VCaP (cell line): Measurements from ENCODE around the gene KCNK15.

Experiments
- H3K27ac ChIP-seq: fragments of 450-650 bp; 2 replicates; pipeline ENCODE4 v1.5.1; 2017
- TF ChIP-seq, protein P1 (sequence below): fragments of 450-650 bp; conservative IDR thresholded peaks from 2 replicates; pipeline ENCODE4 v1.5.1; 2017; ENCODE audit warnings: mild to moderate bottlenecking, moderate library complexity

KCNK15 gene

DNA sequence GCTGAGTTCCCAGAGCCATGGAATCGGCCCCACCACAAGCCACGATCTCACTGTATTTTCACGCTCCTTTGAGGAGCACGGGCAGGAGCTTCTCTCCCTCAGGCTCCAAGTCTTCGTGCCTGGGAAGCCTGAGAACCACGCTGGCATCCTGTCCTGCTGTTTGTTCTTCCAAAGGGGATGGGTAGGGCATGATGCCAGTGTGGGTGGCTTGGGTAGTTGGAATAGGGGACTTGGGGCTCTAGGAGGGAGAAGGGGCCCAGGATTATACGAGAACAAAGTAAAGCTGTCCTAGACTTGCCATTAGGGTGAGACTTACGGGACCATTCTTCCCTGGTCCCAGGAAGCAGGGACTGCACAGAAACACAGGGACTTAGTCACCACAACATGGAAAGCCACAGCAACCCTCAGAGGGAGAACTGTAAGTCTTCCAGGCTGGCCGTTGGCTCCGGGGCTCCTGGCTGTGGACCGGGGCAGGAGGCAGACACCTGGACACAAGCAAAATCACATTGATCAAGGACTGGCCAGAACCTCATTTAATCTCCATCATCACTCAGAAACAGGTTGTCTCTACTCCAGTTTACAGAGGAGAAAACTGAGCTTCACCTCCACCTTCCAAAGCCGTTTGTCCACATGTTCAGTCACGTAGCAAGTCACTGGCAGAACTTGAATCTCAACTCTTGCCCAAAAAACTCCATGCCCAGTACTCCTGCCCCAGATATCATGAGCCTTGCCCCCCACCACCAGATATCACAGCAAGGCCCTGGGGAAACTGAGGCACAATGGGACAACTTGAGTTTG, 29.2 kb upstream of the KCNK15 start:
- TF ChIP-seq, protein P1, sequence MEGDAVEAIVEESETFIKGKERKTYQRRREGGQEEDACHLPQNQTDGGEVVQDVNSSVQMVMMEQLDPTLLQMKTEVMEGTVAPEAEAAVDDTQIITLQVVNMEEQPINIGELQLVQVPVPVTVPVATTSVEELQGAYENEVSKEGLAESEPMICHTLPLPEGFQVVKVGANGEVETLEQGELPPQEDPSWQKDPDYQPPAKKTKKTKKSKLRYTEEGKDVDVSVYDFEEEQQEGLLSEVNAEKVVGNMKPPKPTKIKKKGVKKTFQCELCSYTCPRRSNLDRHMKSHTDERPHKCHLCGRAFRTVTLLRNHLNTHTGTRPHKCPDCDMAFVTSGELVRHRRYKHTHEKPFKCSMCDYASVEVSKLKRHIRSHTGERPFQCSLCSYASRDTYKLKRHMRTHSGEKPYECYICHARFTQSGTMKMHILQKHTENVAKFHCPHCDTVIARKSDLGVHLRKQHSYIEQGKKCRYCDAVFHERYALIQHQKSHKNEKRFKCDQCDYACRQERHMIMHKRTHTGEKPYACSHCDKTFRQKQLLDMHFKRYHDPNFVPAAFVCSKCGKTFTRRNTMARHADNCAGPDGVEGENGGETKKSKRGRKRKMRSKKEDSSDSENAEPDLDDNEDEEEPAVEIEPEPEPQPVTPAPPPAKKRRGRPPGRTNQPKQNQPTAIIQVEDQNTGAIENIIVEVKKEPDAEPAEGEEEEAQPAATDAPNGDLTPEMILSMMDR, result no peak
- H3K27ac ChIP-seq, result no peak overlapping the region

DNA sequence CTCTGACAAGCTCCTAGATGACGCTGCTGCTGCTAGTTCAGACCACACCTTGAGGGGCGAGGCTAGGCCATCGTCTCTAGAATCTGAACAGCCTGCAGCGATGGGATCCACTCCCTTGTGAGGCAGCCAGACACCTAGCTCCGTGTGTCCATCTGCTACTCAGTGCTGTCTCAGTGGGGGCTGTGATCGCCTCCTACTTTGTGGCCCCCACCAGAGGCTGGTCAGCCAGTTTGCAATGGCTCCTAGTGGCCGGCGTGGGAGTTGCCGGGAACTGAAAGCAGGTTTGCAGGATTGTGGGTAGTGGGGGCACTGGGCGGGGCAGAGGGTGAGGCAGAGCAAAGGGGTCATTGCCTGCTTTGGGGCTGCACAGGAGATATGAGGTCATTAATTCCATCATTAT, 27.7 kb upstream of the KCNK15 start:
- no peak overlapping the region for H3K27ac ChIP-seq

DNA sequence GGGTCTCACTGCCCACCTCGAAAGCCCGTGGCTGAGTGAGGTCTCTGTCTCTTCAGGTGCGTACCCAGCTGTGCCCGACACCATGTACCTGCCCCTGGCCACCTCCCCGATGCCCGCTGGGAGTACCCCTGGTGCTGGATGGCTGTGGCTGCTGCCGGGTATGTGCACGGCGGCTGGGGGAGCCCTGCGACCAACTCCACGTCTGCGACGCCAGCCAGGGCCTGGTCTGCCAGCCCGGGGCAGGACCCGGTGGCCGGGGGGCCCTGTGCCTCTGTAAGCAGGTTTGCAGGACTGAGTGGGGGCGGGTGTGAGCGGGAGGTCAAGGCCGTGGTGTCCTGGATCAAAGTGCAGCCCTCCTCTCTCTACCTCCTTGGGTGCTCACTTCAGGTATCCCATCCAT, 25.8 kb upstream of the KCNK15 start:
- no peak overlapping the region for H3K27ac ChIP-seq
- TF ChIP-seq, protein P1, result no peak

More for the DNA sequence above, 27.7 kb upstream of the KCNK15 start:
- TF ChIP-seq, protein P1, result peak; percentile 23; the same call in 1 of the 2 replicates

DNA sequence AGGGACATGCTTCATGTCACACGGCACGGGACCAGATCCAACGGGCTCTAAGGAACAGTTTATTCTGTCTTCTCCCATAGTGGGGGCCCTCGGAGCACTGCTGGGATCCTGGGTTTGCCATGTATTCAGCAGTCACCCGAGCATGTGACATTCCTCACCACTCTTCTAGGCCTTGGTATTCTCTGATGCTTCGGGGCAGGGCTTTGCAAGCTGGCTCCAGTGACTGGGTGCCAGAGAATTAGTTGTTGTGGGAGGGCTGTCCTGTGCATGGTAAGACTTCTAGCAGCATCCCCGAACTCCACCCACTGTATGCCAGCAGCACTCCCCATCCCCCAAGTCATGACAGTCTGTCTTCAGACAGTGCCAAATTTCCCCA, 25.1 kb upstream of the KCNK15 start:
- no peak overlapping the region for H3K27ac ChIP-seq
- TF ChIP-seq, protein P1, result no peak

DNA sequence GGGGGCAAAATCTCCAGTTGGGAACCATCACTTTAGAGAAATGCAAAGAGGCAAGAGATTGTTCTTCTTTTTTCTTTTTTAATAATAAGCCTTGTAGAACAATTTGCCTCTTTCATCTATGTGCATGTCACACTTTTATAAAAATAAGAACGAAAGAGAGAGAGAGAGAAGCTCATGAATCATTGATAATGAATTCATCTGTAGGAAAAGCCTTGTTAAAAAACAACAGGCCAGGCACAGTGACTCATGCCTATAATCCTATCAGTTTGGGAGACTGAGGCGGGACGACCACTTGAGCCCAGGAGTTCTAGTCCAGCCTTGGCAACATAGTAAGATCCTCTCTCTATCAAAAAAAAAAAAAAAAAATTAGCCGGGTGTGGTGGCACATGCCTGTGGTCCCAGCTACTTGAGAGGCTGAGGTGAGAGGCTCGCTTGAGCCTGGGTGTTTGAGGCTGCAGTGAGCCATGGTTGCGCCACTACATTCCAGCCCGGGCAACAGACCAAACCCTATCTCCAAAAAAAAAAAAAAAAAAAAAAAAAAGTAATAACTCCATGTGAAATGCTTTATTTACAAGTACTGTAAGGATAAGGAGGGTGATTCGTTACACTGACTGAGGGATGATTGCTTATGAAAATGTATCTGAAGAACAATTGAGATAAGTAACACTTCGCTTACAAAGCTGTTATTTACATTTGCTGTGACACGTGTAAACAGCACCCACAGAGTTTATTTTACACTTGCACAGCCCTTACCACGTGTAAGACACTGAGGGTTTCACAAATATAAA, 24.5 kb upstream of the KCNK15 start:
- TF ChIP-seq, protein P1, result no peak
- H3K27ac ChIP-seq, result no peak overlapping the region

DNA sequence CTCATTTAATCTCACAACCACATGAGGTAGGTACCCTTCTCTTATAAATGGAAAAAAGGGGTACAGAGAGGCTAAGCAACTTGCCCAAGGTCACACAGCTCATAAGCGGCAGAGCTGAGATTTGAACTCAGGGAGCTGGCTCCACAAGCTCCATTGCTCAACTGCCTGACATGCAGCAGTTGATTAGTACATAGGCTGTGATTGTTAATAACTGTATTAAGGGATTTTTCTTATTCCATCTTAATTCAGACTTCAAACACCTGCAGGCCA, 23.9 kb upstream of the KCNK15 start:
- TF ChIP-seq, protein P1, result no peak
- no peak overlapping the region for H3K27ac ChIP-seq

DNA sequence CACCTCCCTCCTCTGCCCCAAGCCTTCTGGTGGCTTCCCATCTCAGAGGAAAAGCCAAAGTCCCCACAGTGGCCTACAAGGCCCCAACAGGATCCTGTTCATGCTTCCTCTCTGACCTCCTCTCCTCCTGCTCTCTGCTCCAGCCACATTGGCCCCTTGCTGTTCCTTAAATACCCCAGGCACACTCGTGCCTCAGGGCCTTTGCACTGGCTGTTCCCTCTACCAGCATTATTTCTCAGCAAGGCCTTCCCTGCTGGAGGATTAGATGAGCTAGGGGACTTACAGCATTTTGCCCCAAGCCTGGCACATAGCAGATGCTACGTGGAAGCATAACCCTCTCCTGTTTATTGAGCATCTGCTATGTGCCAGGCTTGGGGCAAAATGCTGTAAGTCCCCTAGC, 22.7 kb upstream of the KCNK15 start:
- no peak overlapping the region for H3K27ac ChIP-seq
- TF ChIP-seq, protein P1, result no peak
